ENCODE results near the gene CLDN5. TPM values are rescaled to one million over a fixed set of nuclear protein-coding genes. Genes with fewer than 3 reads are reported as not detected.
A peak's percentile ranks its signal among the peaks of the same experiment; 100 is the strongest.

Gene CLDN5
- total RNA-seq, 1 donor from 2014 or later: not detected

DNA sequence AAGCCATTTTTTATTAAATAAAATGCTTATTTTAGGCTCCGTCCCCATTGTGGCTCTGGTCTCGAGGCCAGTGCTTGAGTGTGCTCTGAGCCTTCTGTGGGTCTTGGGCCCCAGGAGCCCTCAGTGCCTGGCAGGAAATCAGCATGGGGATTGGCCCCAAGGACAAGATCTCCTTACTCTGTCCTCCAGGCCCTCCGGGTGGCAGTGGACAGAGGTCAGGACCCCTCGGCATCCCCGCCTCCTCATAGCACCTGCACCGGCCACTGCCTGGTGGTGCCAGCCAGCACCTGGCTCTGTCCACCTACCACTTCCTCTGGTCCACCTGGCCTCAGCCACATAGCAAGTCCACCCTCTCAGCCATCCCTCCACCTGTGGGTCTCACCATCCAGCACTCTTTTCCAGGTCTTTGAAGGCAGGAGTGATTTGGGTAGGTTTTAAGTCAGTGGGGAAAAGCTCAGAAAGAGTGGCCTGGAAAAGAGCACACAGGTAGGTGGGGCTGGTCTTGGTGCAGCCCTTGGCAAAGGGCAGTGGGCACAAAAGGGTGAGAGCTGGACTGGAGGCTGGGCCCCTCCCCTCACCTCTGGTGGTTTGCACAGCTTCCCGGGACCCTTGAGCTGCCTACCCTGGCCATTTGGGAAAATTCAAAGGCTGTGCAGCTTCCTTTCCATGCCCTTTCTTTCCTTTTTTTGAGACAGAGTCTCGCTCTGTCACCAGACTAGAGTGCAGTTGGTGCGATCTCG is 3.5 kb downstream of the CLDN5 start:
- H3K27me3 Mint-ChIP-seq (ENCODE audit: low read depth): peaks cover 13% of the 10 kb centered on the region
- no peak overlapping the region for H3K27ac Mint-ChIP-seq (ENCODE audit: unreplicated experiment)
- TF ChIP-seq, protein P1, sequence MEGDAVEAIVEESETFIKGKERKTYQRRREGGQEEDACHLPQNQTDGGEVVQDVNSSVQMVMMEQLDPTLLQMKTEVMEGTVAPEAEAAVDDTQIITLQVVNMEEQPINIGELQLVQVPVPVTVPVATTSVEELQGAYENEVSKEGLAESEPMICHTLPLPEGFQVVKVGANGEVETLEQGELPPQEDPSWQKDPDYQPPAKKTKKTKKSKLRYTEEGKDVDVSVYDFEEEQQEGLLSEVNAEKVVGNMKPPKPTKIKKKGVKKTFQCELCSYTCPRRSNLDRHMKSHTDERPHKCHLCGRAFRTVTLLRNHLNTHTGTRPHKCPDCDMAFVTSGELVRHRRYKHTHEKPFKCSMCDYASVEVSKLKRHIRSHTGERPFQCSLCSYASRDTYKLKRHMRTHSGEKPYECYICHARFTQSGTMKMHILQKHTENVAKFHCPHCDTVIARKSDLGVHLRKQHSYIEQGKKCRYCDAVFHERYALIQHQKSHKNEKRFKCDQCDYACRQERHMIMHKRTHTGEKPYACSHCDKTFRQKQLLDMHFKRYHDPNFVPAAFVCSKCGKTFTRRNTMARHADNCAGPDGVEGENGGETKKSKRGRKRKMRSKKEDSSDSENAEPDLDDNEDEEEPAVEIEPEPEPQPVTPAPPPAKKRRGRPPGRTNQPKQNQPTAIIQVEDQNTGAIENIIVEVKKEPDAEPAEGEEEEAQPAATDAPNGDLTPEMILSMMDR (IDR thresholded peaks at IDR 0.05): no peak
- no peaks in the 10 kb centered on the region for H3K9me3 Mint-ChIP-seq (ENCODE audit: low read depth)
- no peaks in the 10 kb centered on the region for H3K36me3 Mint-ChIP-seq (ENCODE audit: low read depth)
- peak; percentile 81 for DNase-seq (ENCODE audit: low spot score)
- peaks cover 13% of the 10 kb centered on the region for H3K4me1 Mint-ChIP-seq (ENCODE audit: low read depth)
- no peak overlapping the region for H3K4me3 Mint-ChIP-seq (ENCODE audit: unreplicated experiment)

DNA sequence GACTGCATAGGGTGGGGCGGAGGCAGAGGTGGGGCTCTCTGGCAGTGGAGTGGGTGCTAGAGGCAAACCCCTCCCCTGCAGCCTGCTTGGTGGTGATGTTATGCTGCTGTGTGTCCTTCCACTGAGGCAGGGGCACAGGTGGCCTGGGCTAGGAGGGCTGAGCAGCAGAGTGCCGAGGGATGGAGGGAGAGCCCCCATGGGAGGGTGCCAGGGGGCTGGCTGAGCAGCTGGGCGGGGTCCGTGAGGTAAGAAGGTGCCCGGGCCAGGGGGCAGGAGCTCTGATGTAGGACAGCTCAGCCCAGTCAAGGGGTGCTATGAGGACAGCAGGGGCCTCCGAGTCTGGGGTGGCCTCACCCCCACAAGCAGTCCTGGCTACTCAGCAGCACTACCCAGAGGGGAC is 4.2 kb downstream of the CLDN5 start:
- H3K27me3 Mint-ChIP-seq (ENCODE audit: low read depth): peaks cover 8% of the 10 kb centered on the region
- DNase-seq (ENCODE audit: low spot score): peak; percentile 81
- no peak overlapping the region for H3K27ac Mint-ChIP-seq (ENCODE audit: unreplicated experiment)
- no peak overlapping the region for H3K4me3 Mint-ChIP-seq (ENCODE audit: unreplicated experiment)
- H3K4me1 Mint-ChIP-seq (ENCODE audit: low read depth): peaks cover 12% of the 10 kb centered on the region
- no peaks in the 10 kb centered on the region for H3K9me3 Mint-ChIP-seq (ENCODE audit: low read depth)
- TF ChIP-seq, protein P1 (IDR thresholded peaks at IDR 0.05): no peak
- H3K36me3 Mint-ChIP-seq (ENCODE audit: low read depth): no peaks in the 10 kb centered on the region

GRCh38 chr22:19519041-19519926 is 4.9 kb downstream of the CLDN5 start:
- no peaks in the 10 kb centered on the region for H3K36me3 Mint-ChIP-seq (ENCODE audit: low read depth)
- H3K27me3 Mint-ChIP-seq (ENCODE audit: low read depth): peaks cover 4% of the 10 kb centered on the region
- TF ChIP-seq, protein P1 (IDR thresholded peaks at IDR 0.05): no peak
- no peaks in the 10 kb centered on the region for H3K9me3 Mint-ChIP-seq (ENCODE audit: low read depth)
- peak; percentile 88 for DNase-seq (ENCODE audit: low spot score)
- peaks cover 8% of the 10 kb centered on the region for H3K4me1 Mint-ChIP-seq (ENCODE audit: low read depth)
- no peak overlapping the region for H3K27ac Mint-ChIP-seq (ENCODE audit: unreplicated experiment)
- H3K4me3 Mint-ChIP-seq (ENCODE audit: unreplicated experiment): no peak overlapping the region

DNA sequence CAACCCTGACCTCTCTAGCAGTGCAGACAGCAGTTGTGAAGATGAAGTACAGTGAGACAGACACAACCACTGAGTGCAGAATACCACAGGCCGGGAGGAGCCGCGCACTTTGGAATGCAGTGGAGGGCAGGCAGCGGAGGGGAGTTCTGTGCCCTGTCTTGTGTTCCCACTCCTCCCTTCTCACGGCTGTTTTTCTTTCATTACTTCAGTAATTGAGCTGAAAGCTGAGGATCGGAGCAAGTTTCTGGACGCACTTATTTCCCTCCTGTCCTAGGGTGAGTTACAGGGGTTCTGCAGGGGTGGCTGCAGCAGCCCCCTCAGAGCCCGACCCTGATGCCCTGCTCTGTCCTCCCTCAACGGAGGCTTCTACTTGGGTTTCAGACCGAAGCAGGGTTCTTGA is 5.6 kb downstream of the CLDN5 start:
- H3K9me3 Mint-ChIP-seq (ENCODE audit: low read depth): peaks cover 5% of the 10 kb centered on the region
- H3K4me3 Mint-ChIP-seq (ENCODE audit: unreplicated experiment): no peak overlapping the region
- TF ChIP-seq, protein P1 (IDR thresholded peaks at IDR 0.05): no peak
- H3K36me3 Mint-ChIP-seq (ENCODE audit: low read depth): peaks cover 4% of the 10 kb centered on the region
- H3K4me1 Mint-ChIP-seq (ENCODE audit: low read depth): peaks cover 7% of the 10 kb centered on the region
- DNase-seq (ENCODE audit: low spot score): peak; percentile 51
- H3K27ac Mint-ChIP-seq (ENCODE audit: unreplicated experiment): no peak overlapping the region
- peaks cover 3% of the 10 kb centered on the region for H3K27me3 Mint-ChIP-seq (ENCODE audit: low read depth)

- peaks cover 8% of the 10 kb centered on the region for H3K9me3 Mint-ChIP-seq (ENCODE audit: low read depth)
- TF ChIP-seq, protein P1 (IDR thresholded peaks at IDR 0.05): no peak
- H3K4me3 Mint-ChIP-seq (ENCODE audit: unreplicated experiment): no peak overlapping the region
- peaks cover 4% of the 10 kb centered on the region for H3K4me1 Mint-ChIP-seq (ENCODE audit: low read depth)
- H3K27ac Mint-ChIP-seq (ENCODE audit: unreplicated experiment): no peak overlapping the region
- H3K27me3 Mint-ChIP-seq (ENCODE audit: low read depth): peaks cover 2% of the 10 kb centered on the region
- H3K36me3 Mint-ChIP-seq (ENCODE audit: low read depth): peaks cover 7% of the 10 kb centered on the region
- peak; percentile 59 for DNase-seq (ENCODE audit: low spot score)
These were observed 6.1 kb downstream of the CLDN5 start for GRCh38 chr22:19517919-19518611.

All from chondrocyte (in vitro differentiated cells).